H1 (cell line): ENCODE results near the gene SBF2. TPM values are rescaled to one million over a fixed set of nuclear protein-coding genes. Genes with fewer than 3 reads are reported as not detected.

Experiments used
- CTCF ChIA-PET: fragments of 300-600 bp; sonication (Branson Sonifier 250); formaldehyde crosslinking; loops from one replicate; lab custom pipeline; 2021; ENCODE audit not compliant: partially characterized antibody; lab: Charles Lee
- POLR2A ChIA-PET: fragments of 300-600 bp; sonication (Branson Sonifier 250); formaldehyde crosslinking; loops from one replicate; lab custom pipeline; 2021; ENCODE audit warnings: inconsistent platforms; ENCODE audit not compliant: partially characterized antibody; lab: Charles Lee
- DNase-seq, 2 experiments: peaks; one replicate each; pipeline versions ENCODE4 v3.0.0 to v3.0.0-alpha.2; 2010 to 2022; ENCODE audit warnings: low spot score in 2 of 2, low read depth in 1 of 2, mixed read lengths in 1 of 2
- FAIRE-seq: peaks from 2 replicates; lab custom pipeline; 2011; peaks lifted over from hg19 to GRCh38; lab: Jason Lieb, UNC
- H2AFZ ChIP-seq: 2 replicates; pipeline ENCODE4 v1.8.1; 2012; ENCODE audit warnings: low read length, inconsistent platforms
- H2AK5ac ChIP-seq: 2 replicates; pipeline ENCODE4 v1.6.1; 2013; ENCODE audit warnings: low read depth, low read length
- H2BK120ac ChIP-seq: replicated peaks from 2 replicates; pipeline ENCODE3; 2013; ENCODE audit warnings: low read depth, low read length, inconsistent platforms
- H2BK12ac ChIP-seq: 2 replicates; pipeline ENCODE4 v1.6.1; 2013; ENCODE audit warnings: low read depth, low read length
- H2BK15ac ChIP-seq: 2 replicates; pipeline ENCODE4 v1.6.1; 2013; ENCODE audit warnings: low read length
- H2BK20ac ChIP-seq: 2 replicates; pipeline ENCODE4 v1.6.1; 2013; ENCODE audit warnings: low read length
- H2BK5ac ChIP-seq: 2 replicates; pipeline ENCODE4 v1.6.1; 2013; ENCODE audit warnings: low read depth, low read length
- H3K14ac ChIP-seq: 2 replicates; pipeline ENCODE4 v1.6.1; 2013; ENCODE audit warnings: inconsistent platforms; ENCODE audit not compliant: insufficient read length
- H3K18ac ChIP-seq: 2 replicates; pipeline ENCODE4 v1.6.1; 2013; ENCODE audit warnings: low read length; ENCODE audit errors: extremely low read depth
- H3K23ac ChIP-seq: 2 replicates; pipeline ENCODE4 v1.6.1; 2013; ENCODE audit warnings: inconsistent platforms; ENCODE audit not compliant: insufficient read length
- H3K23me2 ChIP-seq: 2 replicates; pipeline ENCODE4 v1.6.1; 2013; ENCODE audit warnings: low read depth, low read length
- H3K27ac ChIP-seq: 2 replicates; pipeline ENCODE4 v1.6.1; 2011; ENCODE audit warnings: low read depth, low read length, inconsistent platforms
- H3K27me3 ChIP-seq, 4 experiments: replicated peaks in 1 of 4; 1 replicate in 1 of 4; 2 replicates in 3 of 4; pipeline versions ENCODE4 v1.6.1 to v1.8.1; 2011 to 2013; ENCODE audit warnings: low read length in 3 of 4, mild to moderate bottlenecking in 3 of 4, inconsistent platforms in 2 of 4, mixed read lengths in 2 of 4, moderate library complexity in 1 of 4; ENCODE audit not compliant: control insufficient read depth in 3 of 4, insufficient read depth in 3 of 4; ENCODE audit errors: extremely low read depth in 1 of 4
- H3K36me3 ChIP-seq, 4 experiments: 2 replicates each; pipeline versions ENCODE4 v1.6.1 to v1.8.1; 2011 to 2013; ENCODE audit warnings: mild to moderate bottlenecking in 4 of 4, low read length in 3 of 4, moderate library complexity in 2 of 4, control low read depth in 1 of 4, inconsistent platforms in 1 of 4; ENCODE audit not compliant: insufficient read depth in 4 of 4, control insufficient read depth in 2 of 4
- H3K4ac ChIP-seq: replicated peaks from 2 replicates; pipeline ENCODE3; 2013; ENCODE audit warnings: low read length, low read depth, mixed read lengths, inconsistent platforms; ENCODE audit not compliant: insufficient read length
- H3K4me1 ChIP-seq, 4 experiments: replicated peaks in 1 of 4; 1 replicate in 1 of 4; 2 replicates in 3 of 4; pipeline versions ENCODE4 v1.6.1 to v1.8.1; 2011 to 2013; ENCODE audit warnings: low read length in 3 of 4, inconsistent platforms in 2 of 4, mixed read lengths in 1 of 4; ENCODE audit not compliant: insufficient read depth in 4 of 4, control insufficient read depth in 3 of 4
- H3K4me2 ChIP-seq, 2 experiments: 2 replicates each; pipeline versions ENCODE4 v1.6.1 to v1.8.1; 2011 to 2013; ENCODE audit warnings: low read depth in 2 of 2, low read length in 2 of 2, control low read depth in 1 of 2, inconsistent platforms in 1 of 2, mild to moderate bottlenecking in 1 of 2; ENCODE audit not compliant: insufficient read depth in 1 of 2
- H3K4me3 ChIP-seq, 4 experiments: fragments of 200-600, 300-600 bp in 1 of 4; sonication (generic), shearing (Covaris generic), sonication (Bioruptor Twin) in 1 of 4; 2 replicates each; pipeline versions ENCODE4 v1.5.1 to v1.8.1; 2011 to 2016; ENCODE audit warnings: low read length in 4 of 4, low read depth in 3 of 4, control low read depth in 2 of 4, inconsistent platforms in 2 of 4, mild to moderate bottlenecking in 2 of 4, mixed read lengths in 1 of 4, moderate library complexity in 1 of 4; ENCODE audit not compliant: insufficient read depth in 2 of 4; ENCODE audit errors: extremely low read depth in 1 of 4
- H3K56ac ChIP-seq: replicated peaks from 2 replicates; pipeline ENCODE3; 2013; ENCODE audit warnings: low read depth, mild to moderate bottlenecking, mixed read lengths, low read length, inconsistent platforms; ENCODE audit not compliant: insufficient read length
- H3K79me1 ChIP-seq: 2 replicates; pipeline ENCODE4 v1.6.1; 2013; ENCODE audit warnings: low read depth, low read length, control low read depth
- H3K79me2 ChIP-seq, 2 experiments: 2 replicates each; pipeline versions ENCODE4 v1.6.1 to v1.8.1; 2012 to 2013; ENCODE audit warnings: low read length in 2 of 2, mild to moderate bottlenecking in 2 of 2, inconsistent platforms in 1 of 2; ENCODE audit not compliant: insufficient read depth in 2 of 2, control insufficient read depth in 1 of 2
- H3K9ac ChIP-seq, 4 experiments: replicated peaks in 1 of 4; 1 replicate in 1 of 4; 2 replicates in 3 of 4; pipeline versions ENCODE4 v1.6.1 to v1.8.1; 2011 to 2013; ENCODE audit warnings: low read depth in 3 of 4, low read length in 3 of 4, control low read depth in 2 of 4, mild to moderate bottlenecking in 2 of 4, moderate library complexity in 2 of 4, inconsistent platforms in 1 of 4; ENCODE audit errors: extremely low read depth in 1 of 4
- H3K9me3 ChIP-seq, 2 experiments: 2 replicates each; pipeline versions ENCODE4 v1.6.1 to v1.8.1; 2012 to 2013; ENCODE audit warnings: mild to moderate bottlenecking in 2 of 2, moderate library complexity in 2 of 2, control low read depth in 1 of 2, inconsistent platforms in 1 of 2, low read depth in 1 of 2, low read length in 1 of 2, mixed read lengths in 1 of 2; ENCODE audit not compliant: insufficient read depth in 2 of 2
- H4K20me1 ChIP-seq, 2 experiments: replicated peaks in 1 of 2; 2 replicates each; pipeline versions ENCODE3 to v1.8.1; 2011 to 2013; ENCODE audit warnings: inconsistent platforms in 2 of 2, low read length in 2 of 2, mild to moderate bottlenecking in 1 of 2; ENCODE audit not compliant: insufficient read depth in 2 of 2, control insufficient read depth in 1 of 2
- H4K5ac ChIP-seq: 2 replicates; pipeline ENCODE4 v1.6.1; 2013; ENCODE audit warnings: low read length, low read depth, mixed read lengths, inconsistent platforms; ENCODE audit not compliant: insufficient read length
- H4K8ac ChIP-seq: 2 replicates; pipeline ENCODE4 v1.8.0; 2013; ENCODE audit warnings: mild to moderate bottlenecking, moderate library complexity, low read length, inconsistent platforms; ENCODE audit not compliant: insufficient read depth; ENCODE audit errors: extremely low read depth
- H4K91ac ChIP-seq: replicated peaks from 2 replicates; pipeline ENCODE3; 2013; ENCODE audit warnings: low read length, mixed read lengths, inconsistent platforms; ENCODE audit not compliant: insufficient read length
- CBX8 ChIP-seq: fragments of 300-800, 300-1000 bp; sonication (generic); IDR thresholded peaks from 2 replicates; pipeline ENCODE4 v1.7.1; 2016; ENCODE audit warnings: low read depth, low read length, borderline replicate concordance
- CTBP2 ChIP-seq: IDR thresholded peaks from 2 replicates; pipeline ENCODE4 v1.7.0; 2011; ENCODE audit warnings: borderline replicate concordance, mild to moderate bottlenecking, moderate library complexity, mixed read lengths, low read length; ENCODE audit not compliant: insufficient read depth, insufficient read length
- E2F6 ChIP-seq: IDR thresholded peaks from 2 replicates; pipeline ENCODE4 v1.6.1; 2012; ENCODE audit warnings: inconsistent platforms
- MAX ChIP-seq: IDR thresholded peaks from 2 replicates; pipeline ENCODE4 v1.6.1; 2012; ENCODE audit warnings: inconsistent platforms
- SIRT6 ChIP-seq: IDR thresholded peaks from one replicate; pipeline ENCODE4 v1.7.1; 2012; ENCODE audit warnings: low read length, inconsistent platforms
- SIX5 ChIP-seq: IDR thresholded peaks from 2 replicates; pipeline ENCODE4 v1.6.1; 2011; ENCODE audit warnings: mild to moderate bottlenecking, low read depth, low read length
- USF2 ChIP-seq: IDR thresholded peaks from 2 replicates; pipeline ENCODE4 v1.6.1; 2011; ENCODE audit warnings: low read length, improper control_type of control experiment
- ZNF274 ChIP-seq: IDR thresholded peaks from 2 replicates; pipeline ENCODE4 v1.7.0; 2012; ENCODE audit warnings: low read length, borderline replicate concordance; ENCODE audit errors: extremely low read depth
- WGBS, 2 experiments: shearing (Covaris generic) in 1 of 2; methylation state at CpG; one replicate each; pipeline versions ENCODE4 v1.1.6 to v1.1.7; 2013 to 2015; ENCODE audit warnings: low lambda C conversion rate in 2 of 2, mixed read lengths in 2 of 2, inconsistent platforms in 1 of 2, low coverage in 1 of 2, missing lambda C conversion rate in 1 of 2; ENCODE audit not compliant: insufficient replicate concordance in 2 of 2, insufficient coverage in 1 of 2, insufficient read length in 1 of 2; ENCODE audit errors: extremely low coverage in 1 of 2, missing lambda C conversion rate in 1 of 2; 5-methylcytosine and 5-hydroxymethylcytosine counted together
- polyA plus RNA-seq, 7 experiments: library from polyadenylated mRNA; depleted of rRNA in 3 of 7; stranded (reverse) in 5 of 7; unstranded in 2 of 7; fragments of >200 nt in 5 of 7; fragments of 200-250 nt in 2 of 7; gene quantifications; 1 replicate in 5 of 7; 2 replicates in 1 of 7; 4 replicates in 1 of 7; pipeline versions ENCODE4 v1.2.1 to v1.2.3, GENCODE V29; 2011 to 2013; ENCODE audit warnings: missing spikeins in 2 of 7, mixed read lengths in 2 of 7
- total RNA-seq: library from RNA; stranded (reverse); fragmentation: NEBNext Ultra II Directional; extraction: Animal tissue kit (Norgen Biotek cat#: 25700); gene quantifications from 2 replicates; pipeline ENCODE4 v1.2.1, GENCODE V29; 2021

SBF2 gene
- total and polyA plus RNA-seq, 2 of the 8 experiments (the other 6 are each of a cell fraction or from before 2014, with no cell fraction given): 36.7 to 50.5 TPM

- Histone ChIP-seq H3K79me2 (no peaks in the 10 kb centered on the region), H3K36me3 (no peaks in the 10 kb centered on the region; a peak in 1 of 8 replicates), H3K4ac (no peak overlapping the region), H2BK15ac (no peak overlapping the region), H3K27ac (no peak overlapping the region), H2BK120ac (no peak overlapping the region), H2BK12ac (no peak overlapping the region), H4K5ac (no peak overlapping the region), H4K8ac (no peak overlapping the region), H3K9me3 (peaks cover 8 to 24% of the 10 kb centered on the region in 2 experiments; a peak in 3 of 4 replicates), H2AK5ac (no peak overlapping the region), H3K23ac (no peak overlapping the region), H3K56ac (no peak overlapping the region), H3K18ac (no peak overlapping the region), H3K14ac (no peak overlapping the region), H3K23me2 (no peaks in the 10 kb centered on the region), H3K4me2 (no peak overlapping the region), H3K4me1 (peaks cover 0 to 4% (median 0%) of the 10 kb centered on the region in 4 experiments; a peak in 1 of 7 replicates), H3K9ac (no peak overlapping the region), H2BK20ac (no peak overlapping the region), H2BK5ac (no peak overlapping the region), H4K20me1 (no peaks in the 10 kb centered on the region), H3K27me3 (no peaks in the 10 kb centered on the region), H4K91ac (no peak overlapping the region), H3K4me3 (no peak overlapping the region), H2AFZ (no peak overlapping the region), H3K79me1 (no peaks in the 10 kb centered on the region)
- WGBS, 2 experiments: 95% methylated on average over 5 of the region's 5 CpGs; no CpG with 5 or more reads in 1 of the 2 experiments
- DNase-seq: no peak
- FAIRE-seq: no peak
- CTCF ChIA-PET: no interaction called here
- POLR2A ChIA-PET: no interaction called here
- TF ChIP-seq MAX: no peak
- no peak for TF ChIP-seq CBX8
- TF ChIP-seq CTBP2: no peak
- TF ChIP-seq ZNF274: no peak
- no peak for TF ChIP-seq SIRT6
- no peak for TF ChIP-seq E2F6
- TF ChIP-seq USF2: no peak
- TF ChIP-seq SIX5: no peak
These were observed 159.0 kb downstream of the SBF2 start for GRCh38 chr11:10134975-10135481.
